GM19043 (cell line): Measurements from ENCODE around the gene DGKQ.

ENCODE experiments used
- ATAC-seq: cut with Tn5 transposase; IDR thresholded peaks from one replicate; pipeline ENCODE4 v1.9.1; 2021; ENCODE audit warnings: low read depth; ENCODE audit not compliant: unreplicated experiment

Gene DGKQ

GRCh38 chr4:910366-911091, 62.8 kb downstream of the DGKQ start:
- no peak for ATAC-seq

GRCh38 chr4:909821-910220, 63.5 kb downstream of the DGKQ start:
- no peak for ATAC-seq

GRCh38 chr4:909131-909571, 64.2 kb downstream of the DGKQ start:
- no peak for ATAC-seq
